Activated naive CD4-positive, alpha-beta T cell (primary cell): ENCODE measurements around the gene VAT1.
"Not testable (repeated sequence)": the region's sequence is repeated elsewhere in the genome, so short reads cannot be mapped to it uniquely, and the experiment has no call there.

Experiments
- DNase-seq, 4 experiments: peaks; one replicate each; lab custom pipeline; 2025; lab: John Stamatoyannopoulos, UW

Gene VAT1

DNA sequence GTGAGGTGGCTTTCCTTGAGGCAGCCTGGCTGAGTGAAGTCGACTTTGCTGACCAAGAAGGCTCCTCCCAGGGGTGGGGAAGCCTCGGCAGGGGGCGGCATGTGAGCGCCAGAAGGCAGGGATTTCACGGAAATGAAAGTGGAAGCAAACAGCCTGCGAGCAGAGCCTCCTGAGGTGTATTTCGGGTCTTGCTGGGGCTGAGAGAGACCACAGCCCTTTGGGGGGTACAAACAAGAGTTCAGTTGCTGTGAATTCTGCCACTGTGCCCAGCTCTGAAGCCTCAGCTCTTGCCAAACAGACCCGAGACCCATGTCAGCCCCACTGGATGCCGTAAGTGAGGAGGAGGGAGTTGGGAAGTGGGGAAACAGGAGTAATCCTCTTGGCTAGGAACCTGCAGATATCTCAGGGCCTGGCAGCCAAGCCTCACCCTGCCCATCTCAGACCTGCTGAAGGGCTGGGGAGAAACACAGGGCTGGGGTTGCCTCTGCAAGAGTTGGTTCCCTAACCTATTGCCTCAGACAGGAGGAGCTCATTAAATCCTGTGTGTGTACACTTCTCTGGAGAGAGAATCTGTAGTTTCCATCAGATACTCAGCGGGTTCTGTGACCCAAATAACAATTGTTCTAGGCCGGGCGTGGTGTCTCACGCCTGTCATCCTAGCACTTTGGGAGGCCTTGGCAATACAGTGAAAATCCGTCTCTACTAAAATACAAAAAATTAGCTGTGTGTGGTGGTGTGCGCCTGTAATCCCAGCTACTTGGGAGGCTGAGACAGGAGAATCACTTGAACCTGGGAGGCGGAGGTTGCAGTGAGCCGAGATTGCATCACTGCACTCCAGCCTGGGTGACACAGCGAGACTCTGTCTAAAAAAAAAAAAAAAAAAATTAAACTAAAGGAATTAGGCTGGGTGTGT, 15.3 kb downstream of the VAT1 start, which contains the start of gene IFI35:
TSS of gene IFI35 (plus strand) at position 146 of the 913 bp plus-strand sequence. CDS start at position 310, 164 bp downstream.
- DNase-seq = peak; percentile 61 to 82 (median 66)

- DNase-seq = no peak
These were observed 18.5 kb downstream of the VAT1 start for GRCh38 chr17:43003542-43004172.

- not testable (repeated sequence) for DNase-seq
These were observed 21.3 kb downstream of the VAT1 start for GRCh38 chr17:43000894-43001293.

- no peak for DNase-seq
These were observed 23.1 kb downstream of the VAT1 start for GRCh38 chr17:42999003-42999525.

DNA sequence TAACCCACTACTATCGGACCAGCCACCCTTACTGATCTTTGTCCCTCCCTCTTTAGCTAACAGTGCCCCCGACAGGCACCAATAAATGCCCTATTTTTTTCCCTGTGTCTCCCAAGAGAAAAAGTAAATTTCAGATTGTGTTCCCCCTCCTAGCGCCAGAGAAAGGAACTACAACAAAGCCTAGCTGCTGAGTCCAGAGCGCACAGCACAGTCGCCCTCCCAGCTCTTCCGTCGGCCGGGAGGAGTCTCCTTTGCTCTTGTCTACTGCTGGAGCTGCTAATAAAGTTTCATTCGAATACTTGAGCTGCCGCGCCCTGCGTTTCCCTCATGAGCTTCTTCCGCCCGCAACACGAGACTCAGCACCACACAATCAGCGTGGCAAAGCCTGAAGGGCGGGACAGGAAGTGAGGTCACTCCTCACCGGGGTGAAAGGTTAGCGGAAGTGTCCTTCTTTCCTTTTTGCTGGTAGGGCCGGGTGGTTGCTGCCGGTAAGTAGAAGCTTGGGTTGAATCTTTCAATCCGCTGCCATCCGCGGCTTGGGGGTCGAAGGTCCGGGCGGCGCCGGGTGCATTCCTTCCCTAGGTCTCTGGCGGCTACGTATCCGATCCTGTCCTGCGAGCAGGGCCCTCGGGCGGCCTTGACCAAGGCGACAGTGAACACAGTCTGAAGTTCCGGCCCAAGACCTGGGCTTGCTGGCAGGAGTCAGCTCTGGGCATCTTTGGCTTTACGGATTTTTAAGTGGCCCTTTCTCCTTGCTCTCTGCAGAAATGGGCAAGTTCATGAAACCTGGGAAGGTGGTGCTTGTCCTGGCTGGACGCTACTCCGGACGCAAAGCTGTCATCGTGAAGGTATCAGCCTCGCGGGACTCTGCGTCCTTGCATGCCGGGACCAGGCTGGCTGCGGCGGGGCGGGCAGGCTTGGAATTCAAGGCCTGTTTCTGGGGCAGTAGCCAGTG, 23.9 kb downstream of the VAT1 start, which contains the start of gene RPL27:
TSS of gene RPL27 (plus strand) at position 436 of the 955 bp plus-strand sequence. CDS start at position 768, 332 bp downstream.
- DNase-seq = peak; percentile 84 to 95 (median 90)

DNA sequence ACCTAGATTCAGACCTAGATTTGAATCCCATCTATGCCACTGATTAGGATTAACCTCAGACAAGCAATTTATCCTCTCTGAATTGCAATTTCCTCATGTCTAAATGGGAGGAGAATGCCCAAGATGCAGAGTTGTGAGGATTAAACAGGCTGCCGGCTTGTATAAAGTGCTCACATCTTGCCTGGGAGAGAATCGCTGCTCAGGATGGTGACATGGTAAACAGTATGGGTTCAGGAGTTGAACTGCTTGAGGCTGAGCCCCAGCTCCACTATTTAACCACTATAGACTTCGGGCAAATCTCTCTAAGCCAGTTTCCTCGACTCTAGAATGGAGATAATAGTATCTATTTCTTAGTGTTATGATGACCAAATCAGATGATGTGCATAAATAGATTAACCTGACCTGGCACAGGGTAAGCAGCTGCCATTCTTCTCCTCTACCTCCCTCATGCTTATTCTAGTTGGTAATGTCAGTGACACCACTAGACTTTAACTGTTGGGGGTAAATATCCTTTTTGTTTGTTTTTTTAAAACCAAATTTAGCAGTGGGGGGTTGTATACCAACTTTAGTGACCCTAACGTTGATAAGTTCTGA, 24.7 kb downstream of the VAT1 start:
- no peak for DNase-seq

DNA sequence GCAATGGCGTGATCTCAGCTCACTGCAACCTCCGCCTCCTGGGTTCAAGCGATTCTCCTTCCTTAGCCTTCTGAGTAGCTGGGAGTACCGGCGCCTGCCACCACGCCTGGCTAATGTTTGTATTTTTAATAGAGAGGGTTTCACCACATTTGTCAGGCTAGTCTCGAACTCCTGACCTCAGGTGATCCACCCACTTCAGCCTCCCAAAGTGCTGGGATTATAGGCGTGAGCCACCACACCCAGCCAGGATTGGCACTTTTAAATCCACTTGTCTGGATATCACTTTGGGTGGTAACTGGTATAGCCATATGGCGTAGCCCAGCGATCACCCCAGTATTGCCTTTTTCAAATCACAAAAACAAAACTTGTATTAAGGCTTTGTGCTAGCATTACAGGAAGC, 28.3 kb downstream of the VAT1 start:
- DNase-seq = not testable (repeated sequence)

DNA sequence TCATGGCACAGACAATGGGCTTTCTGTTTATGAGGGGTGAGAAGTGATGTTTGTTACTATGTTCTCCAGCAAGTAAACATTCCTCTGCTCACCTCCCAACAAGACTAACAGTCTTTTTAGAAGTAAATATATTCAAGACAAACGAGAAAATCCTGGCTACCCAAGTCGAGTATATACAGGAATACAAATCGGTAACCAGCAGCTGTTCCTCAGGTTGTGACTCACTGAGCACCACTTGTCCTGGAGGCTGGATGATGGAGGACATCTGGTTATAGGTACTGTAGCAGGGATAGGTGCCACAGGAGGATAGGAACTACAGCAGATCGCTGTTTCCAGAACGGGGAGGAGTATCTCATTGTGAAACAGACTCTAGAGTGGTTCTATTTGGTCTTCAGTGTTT, 29.3 kb downstream of the VAT1 start:
- no peak for DNase-seq

GRCh38 chr17:42991471-42991870, 30.7 kb downstream of the VAT1 start:
- no peak for DNase-seq

- no peak for DNase-seq
These were observed 32.2 kb downstream of the VAT1 start for GRCh38 chr17:42989726-42990652.

DNA sequence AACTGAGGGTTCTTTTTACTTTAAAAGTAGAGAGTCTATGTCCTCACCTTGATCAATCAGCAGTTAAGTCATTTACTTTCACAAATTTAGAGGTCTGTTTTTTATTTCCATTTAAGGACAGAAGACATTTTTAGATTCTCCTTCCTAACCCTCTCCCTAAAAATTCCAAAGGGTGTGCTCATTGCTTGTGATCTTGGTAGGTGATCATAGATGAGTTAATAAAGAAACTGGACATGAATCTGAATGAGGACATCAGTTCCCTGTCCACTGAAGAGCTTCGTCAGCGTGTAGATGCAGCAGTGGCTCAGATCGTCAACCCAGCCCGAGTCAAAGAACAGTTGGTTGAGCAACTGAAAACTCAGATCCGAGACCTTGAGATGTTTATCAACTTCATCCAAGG, 33.0 kb downstream of the VAT1 start:
- DNase-seq = no peak

DNA sequence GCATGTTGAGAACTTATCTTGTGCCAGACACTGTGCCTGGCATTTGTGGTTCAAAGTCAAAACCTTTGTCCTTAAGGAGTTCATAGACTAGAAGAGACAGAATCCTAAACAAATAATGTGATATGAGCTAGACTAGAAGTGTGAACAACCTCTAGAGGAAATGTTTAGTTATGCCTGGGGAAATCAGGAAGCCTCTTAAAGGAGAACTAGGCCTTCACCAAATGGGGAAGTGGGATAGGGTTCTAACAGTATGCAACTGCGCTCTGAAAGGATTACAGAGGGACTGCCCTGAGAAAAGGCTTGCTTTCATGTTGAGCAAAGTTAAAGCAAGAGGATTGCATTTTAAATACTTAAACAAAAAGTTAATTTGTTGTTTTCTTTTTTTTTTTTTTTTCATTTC, 37.0 kb downstream of the VAT1 start:
- no peak for DNase-seq

- no peak for DNase-seq
These were observed 39.9 kb downstream of the VAT1 start for GRCh38 chr17:42982266-42982665.

DNA sequence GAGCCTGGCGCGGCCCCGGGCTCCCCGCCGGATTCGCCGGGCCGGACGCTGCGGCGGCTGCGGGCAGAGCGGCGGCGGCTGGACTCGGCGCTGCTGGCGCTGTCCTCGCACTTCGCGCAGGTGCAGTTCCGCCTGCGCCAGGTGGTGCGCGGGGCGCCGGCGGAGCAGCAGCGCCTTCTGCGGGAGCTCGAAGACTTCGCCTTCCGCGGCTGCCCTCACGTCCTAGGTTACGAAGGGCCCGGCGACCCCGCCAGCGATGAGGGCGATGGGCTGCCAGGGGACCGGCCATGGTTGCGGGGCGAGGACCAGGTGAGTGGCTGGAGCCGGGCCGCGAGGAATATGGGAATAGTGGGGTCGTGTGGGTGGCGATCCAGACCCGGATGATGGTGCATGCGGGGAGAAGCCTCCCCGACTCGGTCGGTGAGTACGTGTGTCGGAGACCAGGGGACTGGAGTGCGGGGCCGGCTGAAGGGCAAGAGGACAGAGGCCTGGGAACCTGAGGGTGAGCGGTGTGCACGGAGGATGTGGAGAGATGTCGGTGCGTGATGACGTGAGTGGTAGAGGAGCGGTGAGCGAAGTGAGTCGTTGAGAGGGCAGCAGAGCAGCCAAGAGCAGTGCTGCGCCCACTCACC, 41.3 kb downstream of the VAT1 start:
- DNase-seq = peak; percentile 10 to 39 (median 26)

GRCh38 chr17:42980274-42980765, 41.9 kb downstream of the VAT1 start, which contains the start of gene RUNDC1:
TSS of gene RUNDC1 (plus strand) at chr17:42980565. CDS start at chr17:42980577, 12 bp downstream.
- DNase-seq = peak; percentile 77 to 88 (median 80)

DNA sequence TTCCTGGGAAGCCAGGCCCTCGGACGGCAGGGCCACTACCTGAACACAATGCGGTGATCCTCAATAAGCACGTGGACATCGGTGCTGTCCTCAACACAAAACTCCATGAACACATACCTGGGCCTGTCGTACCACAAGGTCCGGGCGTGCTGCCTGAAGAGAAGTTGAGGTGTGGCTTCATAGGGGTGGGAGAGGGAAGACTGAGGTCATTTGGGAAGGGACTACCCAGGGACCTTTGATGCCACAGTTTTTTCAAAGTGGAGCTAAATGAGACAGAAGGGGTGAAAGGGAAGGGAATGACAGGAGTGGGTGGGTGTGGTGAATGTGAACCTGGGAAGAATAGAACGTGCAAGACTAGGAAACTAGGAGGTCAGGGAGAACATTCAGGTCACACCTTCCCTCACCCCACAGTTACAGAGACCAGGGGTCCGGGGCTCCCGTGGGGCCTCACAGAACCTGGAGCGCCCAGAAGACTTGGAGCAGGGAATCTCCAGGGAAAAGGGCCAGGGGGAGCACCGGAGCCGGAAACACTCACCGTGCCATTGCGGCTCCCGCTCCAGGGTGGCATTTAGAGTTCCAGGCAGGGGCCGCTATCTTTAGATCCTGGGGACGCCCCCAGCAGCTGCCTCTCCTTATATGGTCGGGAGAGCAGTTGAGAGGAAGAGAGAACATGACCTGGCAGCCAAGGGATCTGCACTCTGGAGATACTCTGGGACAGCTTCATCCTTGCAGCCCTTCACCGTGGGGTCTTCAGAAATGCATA, 42.5 kb downstream of the VAT1 start, which contains the start of gene PTGES3L:
TSS of gene PTGES3L (minus strand) at position 570 of the 763 bp plus-strand sequence. CDS start at position 543, 27 bp downstream.
- peak in 1 of 4 experiments; percentile 9 for DNase-seq

DNA sequence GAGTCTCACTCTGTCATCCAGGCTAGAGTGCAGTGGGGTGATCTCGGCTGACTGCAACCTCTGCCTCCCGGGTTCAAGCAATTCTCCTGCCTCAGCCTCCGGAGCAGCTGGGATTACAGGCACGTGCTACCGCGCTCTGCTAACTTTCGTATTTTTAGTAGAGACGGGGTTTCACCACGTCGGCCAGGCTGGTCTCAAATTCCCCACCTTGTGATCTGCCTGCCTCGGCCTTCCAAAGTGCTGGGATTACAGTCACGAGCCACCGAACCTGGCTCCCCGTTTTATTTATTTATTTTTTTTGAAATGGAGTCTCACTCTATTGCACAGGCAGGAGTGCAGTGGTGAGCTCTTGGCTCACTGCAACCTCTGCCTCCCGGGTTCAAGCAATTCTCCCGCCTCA, 46.5 kb downstream of the VAT1 start:
- DNase-seq = not testable (repeated sequence)

DNA sequence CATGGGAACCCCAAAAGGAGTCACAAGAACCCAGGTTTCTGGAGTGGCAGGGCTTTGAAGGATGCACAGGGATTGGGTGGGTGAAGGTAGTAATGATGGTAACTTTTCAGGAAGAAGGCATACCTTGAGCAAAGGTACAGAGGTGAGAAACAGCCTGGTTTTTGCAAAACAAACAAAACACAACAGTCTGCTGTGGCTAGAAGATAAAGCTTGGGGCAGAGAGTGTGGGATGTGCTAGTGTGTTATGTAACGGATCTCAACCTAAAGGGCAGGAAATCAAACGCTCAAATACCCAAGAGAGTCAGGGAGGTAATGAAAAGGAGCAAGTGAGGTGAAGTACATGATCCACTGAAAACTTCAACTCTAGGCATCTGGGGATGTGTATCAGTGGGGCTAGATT, 46.9 kb downstream of the VAT1 start:
- no peak for DNase-seq
